T-helper 2 cell treated with Interferon-gamma antibody and Interleukin-4, amounts not matched to agents 100 ng/mL and 5 ng/mL, for 36 hours (primary cell): ENCODE data around the gene CAPN2. TPM values are rescaled to one million over a fixed set of nuclear protein-coding genes. Genes with fewer than 3 reads are reported as not detected.

Experiments
- intact Hi-C: fragments of 100-400 bp; cut with micrococcal nuclease; formaldehyde crosslinking; loops from one replicate; pipeline ENCODE4 v1.15.1; 2023
- total RNA-seq: library from RNA; stranded (reverse); gene quantifications from 2 replicates; pipeline ENCODE4 v1.2.3, GENCODE V29; 2022

The CAPN2 gene
- total RNA-seq, 1 donor from 2014 or later: 187 TPM

DNA sequence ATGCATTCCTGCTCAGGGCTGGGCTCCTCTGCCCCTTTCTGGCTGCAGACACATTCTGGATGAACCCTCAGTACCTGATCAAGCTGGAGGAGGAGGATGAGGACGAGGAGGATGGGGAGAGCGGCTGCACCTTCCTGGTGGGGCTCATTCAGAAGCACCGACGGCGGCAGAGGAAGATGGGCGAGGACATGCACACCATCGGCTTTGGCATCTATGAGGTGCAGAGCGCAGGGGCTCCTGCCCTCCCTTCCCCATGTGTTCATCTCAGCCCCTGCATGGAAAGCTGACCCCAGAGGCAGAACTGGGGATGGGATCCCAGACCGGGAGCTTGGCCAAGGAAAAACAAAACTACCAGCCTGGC is 43.1 kb downstream of the CAPN2 start:
- intact Hi-C loops: no loop called here

DNA sequence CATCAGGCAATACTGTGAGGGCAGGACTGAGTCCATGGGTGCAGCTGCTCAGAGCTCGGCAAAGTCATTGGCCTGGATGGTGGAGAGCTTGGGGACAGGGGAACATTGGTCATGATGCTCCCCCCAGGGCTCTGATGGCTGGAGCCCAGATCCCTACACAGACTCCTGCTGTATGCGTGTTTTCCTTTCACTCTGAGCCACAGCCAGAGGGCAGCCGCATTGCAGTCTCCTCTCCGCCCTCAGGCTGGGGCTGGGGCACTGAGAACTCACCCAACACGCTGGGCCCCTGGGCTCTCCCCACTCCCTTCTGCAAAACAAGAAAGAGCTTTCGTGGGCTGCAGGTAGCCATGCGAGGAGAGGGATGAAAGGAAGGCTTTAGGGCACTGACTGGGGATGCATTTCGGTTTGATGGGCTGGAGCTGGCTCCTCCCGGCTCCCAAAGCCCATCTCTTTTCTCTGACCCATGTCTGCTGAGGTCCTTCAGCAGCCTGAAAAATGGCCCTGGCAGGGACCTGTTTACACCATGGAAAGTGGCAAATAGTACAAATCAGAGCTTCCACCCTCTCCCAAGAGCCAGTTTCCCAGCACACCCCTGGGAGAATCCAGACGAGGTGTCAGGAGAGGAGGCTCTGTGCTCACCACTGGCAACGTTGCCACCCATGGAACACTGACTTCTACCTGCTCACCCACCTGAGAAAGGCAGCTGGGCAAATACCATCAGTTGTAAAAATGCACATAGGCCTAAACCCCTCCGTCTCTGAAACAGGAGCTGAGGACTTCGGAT is 43.8 kb downstream of the CAPN2 start:
- intact Hi-C loops: no loop called here

DNA sequence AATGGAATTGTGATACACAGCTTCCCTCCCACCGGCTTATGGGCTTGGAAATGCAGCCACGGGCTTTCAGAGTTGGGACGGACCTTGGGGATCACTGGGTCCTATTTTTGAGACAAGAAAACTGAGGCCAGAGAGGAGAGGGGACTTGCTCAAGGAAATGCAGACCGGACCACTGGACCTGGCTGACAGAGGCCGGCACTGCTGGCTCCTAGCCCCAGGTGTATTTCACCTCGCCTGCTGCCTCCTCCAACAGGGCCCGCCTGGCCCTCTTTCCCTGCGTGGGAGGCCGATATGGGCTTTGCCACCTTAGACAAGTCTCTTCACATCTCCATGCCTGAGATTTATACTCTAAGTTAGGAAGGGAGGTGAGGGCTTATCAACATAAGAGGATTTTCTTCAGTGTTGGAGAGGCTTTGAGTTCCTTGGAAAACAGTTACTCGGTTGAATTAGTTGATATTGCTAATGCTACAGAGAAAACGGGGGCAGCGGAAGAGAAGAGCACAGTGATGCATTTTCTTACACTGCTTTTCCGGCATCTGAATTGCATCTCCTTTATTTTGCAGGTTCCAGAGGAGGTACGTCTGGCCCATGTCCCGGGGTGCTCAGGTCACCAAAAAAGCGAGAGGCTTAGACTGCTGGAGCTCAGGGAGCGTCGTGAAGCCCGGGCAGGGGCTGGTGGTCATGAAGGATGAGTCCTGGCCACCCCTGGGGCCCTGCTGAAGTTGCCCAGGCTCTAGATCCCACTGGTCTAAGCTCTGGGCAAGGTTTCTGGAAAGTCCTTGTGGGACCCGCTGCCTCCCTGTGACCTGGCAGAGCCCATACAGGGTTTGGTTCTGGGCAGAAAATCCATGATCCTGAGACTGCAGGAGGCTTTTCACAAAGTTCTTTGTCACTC is 44.7 kb downstream of the CAPN2 start:
- intact Hi-C loops: no loop called here

DNA sequence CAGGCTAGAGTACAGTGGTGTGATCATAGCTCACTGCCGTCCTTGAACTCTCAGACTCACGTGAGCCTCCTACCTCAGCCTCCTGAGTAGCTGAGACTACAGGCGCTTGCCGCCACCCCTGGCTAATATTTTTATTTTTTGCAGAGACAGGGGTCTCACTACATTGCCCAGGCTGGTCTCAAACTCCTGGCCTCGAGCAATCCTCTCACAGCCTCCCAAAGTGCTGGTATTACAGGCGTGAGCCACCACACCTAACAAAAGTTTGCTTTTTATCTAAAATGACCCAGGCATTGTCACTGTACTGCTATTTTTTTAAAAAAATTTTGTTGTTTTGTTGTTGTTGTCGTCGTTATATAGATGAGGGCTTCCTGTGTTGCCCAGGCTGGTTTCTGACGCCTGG is 46.4 kb downstream of the CAPN2 start:
- intact Hi-C loops: no loop called here

DNA sequence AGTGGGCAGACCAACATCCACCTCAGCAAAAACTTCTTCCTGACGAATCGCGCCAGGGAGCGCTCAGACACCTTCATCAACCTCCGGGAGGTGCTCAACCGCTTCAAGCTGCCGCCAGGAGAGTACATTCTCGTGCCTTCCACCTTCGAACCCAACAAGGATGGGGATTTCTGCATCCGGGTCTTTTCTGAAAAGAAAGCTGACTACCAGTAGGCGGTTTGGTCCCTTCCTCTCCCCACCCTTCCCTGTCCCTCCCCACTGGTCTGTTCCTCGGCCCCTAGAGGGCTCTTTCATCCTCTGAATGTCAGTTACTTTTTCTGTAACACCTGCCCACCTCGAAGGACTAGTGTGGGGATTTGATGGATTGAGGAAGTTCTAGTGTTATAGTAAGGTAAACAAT is 46.9 kb downstream of the CAPN2 start:
- intact Hi-C loops: no loop called here

DNA sequence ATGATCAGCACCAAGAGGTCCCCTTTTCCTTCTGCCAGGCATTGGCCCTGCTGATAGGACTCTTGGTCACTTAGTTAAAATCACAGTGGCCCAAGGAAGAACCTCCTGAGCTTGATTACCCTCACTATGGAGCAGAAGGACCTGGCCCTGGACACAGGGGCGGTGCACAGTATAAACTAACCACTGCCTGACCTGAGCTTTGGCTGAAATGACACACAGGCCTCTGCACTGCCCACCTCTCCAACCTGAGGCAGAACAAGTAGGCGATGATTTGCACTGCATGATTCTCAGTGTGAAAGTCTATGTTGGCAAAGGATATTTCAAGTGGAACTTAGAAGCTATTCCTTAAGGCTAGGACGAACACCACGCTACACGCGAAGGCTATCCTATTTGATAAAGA is 48.5 kb downstream of the CAPN2 start:
- intact Hi-C loops: no loop called here

DNA sequence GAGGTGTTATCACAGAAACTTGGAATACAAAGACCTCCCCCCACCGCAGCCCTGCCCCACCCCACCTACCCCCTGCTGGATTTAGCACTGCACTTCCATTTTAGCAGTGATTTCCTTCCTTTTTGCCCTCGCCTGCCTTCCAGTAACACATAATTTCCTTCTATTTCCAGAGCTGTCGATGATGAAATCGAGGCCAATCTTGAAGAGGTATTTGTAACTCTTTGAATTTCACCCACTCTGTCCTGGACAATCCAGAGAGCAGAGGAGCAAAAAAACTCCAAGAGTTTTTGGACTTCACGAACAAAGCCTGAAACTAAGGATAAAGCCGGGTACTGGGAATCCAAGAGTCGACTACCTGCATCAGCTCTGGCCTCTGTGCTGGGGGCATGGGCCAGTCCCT is 49.1 kb downstream of the CAPN2 start:
- intact Hi-C loops: no loop called here

DNA sequence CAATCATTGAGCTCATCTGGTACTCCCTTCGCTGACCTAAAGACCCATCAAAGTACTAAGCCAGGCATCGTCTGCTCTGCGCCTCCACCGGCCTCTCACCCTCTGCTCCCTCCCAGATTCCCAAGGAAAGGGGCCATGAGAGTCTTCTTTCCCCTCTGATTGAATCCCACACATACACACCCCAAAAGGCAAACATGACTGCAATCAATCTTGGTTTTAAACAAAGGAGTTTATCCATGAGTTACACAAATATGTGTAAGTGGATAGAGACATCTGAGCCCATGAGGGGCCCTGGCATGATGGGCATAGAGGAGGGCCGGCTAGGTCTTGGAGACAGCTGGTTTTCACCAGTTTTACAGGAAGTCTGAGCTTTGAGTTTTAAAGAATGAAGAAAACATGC is 50.9 kb downstream of the CAPN2 start:
- intact Hi-C loops: no loop called here

DNA sequence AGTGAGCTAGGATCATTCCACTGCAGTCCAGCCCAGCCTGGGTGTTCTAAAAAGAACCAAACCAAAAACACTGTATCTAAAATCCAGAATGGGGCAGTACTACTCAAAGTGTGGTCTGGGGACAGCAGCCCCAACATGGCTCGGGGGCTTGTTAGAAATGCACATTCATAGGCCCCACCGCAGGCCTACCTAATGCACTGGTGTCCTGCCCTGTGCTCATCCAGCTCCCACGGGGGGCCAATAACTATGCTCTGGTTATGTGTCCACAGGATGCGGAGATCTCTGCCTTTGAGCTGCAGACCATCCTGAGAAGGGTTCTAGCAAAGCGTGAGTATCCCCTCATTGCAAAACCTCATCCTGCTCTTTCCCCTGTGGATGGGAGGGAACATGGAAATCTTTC is 51.5 kb downstream of the CAPN2 start:
- intact Hi-C loops: no loop called here

DNA sequence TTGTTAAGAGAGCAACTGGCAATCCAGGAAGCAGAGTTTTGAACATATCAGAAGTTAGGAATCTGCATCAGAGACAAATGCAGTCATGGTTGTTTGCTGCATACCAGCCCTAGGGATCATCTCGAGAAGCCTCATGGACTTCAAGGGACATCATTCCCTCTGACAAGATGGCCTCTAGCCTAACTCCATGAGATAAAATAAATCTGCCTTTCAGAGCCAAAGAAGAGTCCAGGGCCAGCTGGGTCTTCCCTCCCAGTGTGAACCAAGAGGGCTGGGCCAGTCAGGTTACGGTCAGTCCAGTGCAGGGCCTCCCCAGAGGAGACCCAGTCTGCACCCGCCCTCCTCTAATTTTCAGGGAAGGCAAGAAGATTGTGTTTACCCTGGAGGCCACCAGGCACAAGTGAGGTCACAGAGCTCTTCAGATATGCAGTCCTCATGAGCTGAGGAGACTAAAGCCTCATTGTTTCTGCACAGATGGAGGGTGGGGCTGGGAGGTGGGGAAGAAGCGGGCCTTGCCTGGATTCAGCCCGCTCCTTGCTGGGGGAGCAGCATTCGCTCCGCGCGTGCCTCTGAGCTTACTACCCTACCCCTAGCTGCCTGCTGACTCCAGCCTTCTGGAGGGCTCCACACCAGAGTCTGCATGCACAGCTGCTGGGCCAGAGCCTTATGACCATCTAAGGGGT is 52.8 kb downstream of the CAPN2 start:
- intact Hi-C loops: no loop called here

DNA sequence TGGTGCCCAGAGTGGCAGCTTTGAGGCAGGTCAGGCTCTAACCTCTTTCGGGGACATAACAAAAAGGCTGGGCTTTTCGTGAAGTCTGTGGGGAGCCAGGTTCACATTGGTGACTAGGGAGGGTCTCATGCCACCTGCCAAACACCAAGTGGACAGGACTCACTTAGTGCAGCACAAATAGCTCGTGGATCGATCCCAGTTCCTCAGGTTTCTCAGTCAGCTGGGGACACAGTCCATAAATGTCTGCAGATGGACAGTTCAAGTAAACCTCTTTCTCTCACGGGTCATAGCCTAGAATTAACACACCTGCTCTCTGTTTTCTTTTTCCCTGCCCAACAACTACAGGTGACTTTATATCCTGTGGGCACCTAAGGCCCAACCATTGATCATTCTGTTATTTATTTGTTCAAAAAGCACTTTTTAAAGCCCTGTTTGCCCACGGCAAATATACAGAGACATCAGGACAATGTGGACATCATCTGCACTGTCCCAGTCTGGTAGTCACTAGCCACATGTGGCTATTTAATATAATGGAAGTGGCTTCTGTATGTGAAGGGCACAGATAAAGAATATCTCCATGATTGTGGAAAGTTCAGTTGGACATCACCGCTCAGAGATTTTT is 53.5 kb downstream of the CAPN2 start:
- intact Hi-C loops: no loop called here

DNA sequence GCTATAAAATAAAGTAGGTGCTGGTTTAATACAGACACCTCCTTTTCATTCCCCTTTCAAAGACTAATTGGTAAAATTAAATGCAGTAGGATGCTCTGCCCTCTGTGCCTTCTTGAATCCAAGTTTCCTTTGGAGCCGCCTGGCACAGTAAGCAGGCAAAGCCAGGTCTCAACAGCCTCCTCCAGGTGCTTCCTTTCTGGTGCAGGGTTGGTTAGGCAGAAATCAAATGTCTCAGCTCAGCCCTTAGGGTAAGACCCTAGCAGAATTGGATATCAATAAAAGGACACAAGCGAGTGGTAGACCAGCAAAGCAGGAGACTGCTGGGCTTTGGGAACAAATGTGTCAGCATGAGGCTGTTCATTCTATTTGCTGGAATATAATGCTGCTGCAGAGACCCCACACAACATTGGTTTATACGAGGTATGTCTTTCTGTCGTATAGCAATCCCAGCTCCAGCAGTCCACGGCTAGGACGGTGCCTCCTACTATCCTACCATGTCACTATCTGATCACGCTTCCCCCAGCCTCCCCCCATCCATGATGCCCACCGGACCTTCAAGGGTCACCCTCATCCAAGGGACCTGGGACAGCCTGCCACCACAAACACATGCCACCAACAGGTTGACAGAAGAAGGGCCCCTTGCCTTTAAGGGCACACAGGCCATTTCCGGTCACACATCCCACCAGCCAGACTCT is 58.4 kb downstream of the CAPN2 start:
- intact Hi-C loops: no loop called here

DNA sequence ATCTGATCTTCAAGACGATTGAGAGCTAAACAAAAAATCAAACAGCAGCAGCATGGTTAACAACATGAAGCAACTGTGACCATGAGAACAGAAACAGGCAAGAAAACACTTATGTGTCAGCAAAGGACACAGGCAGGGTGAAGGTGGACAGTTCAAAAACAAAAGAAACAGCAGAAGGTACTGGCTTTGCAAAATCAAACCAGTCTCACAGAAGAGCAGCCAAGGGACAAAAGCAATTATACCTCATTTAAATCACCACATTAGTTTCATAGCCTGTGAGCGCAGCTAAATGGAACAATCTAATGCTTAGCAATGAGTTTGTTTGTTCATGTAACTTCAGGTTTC is 59.1 kb downstream of the CAPN2 start:
- intact Hi-C loops: no loop called here

DNA sequence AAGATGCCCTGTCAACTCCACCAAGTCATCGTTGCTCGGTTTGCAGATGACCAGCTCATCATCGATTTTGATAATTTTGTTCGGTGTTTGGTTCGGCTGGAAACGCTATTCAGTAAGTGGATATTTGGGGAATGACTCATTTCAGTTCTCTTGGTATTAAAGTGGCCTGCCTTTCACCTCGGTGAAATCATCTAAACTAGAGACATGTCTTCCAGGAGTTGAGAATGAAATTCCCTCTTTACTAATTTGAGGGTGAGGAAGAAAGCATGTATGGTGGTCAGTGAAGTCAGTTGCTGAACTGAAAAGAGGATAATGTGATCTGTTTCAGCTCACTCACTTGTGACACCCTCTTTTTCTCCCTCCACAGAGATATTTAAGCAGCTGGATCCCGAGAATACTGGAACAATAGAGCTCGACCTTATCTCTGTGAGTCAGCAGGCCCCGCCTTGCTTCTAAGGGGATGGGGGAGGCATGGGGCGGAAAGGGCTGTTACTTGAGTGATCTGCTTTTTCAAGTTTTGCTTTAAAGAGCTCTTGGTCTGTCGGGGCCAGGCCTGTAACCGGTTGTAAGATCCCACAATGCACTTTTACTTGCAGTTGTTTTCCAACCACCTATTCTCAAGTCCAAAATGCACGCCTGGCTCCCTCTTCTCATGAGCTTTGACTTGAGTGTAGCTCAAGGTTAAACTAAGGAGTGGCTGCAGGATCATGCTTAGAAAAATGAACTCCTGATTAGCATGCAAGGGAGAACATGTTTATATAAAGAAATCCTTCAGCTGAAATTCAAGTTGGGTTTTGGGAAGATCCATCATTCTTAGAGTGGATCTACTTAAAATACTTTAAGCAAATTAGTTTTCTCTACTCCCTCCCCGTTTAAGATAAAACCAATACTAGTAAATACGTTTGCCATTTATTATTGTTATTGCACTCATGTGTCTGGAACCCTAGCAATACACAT is 59.8 kb downstream of the CAPN2 start:
- intact Hi-C loops: no loop called here

DNA sequence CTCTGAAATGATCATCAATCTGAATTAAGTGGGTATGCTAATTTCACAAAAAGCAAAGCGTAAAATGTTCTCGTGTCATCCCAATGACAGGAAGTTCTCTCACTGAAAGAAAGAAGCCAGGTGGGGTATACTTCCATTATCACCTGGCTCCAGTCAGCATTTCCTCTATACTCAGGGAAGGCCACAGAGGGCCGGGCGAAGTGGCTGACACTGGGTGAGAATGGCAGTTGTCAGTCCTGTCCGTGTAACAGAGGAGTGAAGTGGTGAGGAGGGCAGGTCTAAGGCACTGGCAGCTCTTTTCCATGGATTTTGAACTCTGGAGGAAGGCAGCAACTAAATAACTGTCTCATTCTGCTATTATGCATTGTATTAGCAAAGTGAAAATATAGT is 60.4 kb downstream of the CAPN2 start:
- intact Hi-C loops: no loop called here

DNA sequence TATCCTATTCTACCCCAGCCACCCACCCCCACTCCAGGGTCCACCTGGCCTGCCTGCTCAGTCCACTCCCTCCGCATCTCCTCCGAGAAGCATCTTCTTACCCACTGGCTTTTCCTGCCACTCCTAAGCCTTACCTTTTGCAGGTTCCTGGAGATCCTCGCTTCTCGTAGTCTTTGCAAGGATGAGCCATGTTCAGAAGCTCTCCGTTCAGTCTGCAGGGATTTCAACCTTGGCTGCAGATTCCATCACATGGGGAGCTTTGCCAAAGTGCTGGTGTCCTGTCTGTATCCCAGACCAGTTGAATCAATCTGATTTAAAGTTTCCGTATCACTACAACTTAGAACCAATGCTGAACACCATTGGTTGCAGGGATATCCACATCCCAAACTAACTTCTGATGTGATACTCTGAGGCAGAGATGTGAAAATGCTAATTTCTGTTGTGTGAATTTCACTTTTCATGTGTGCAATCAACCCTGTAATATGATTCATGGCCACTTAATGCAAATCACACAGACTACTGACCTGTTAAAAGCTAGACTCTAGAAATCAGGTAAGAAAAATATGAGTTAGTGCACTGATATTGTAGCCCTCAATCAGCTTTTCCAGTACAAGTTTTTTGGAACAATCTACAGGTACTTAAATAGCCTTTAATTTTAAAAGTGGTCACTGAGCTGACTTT is 61.9 kb downstream of the CAPN2 start:
- intact Hi-C loops: no loop called here

DNA sequence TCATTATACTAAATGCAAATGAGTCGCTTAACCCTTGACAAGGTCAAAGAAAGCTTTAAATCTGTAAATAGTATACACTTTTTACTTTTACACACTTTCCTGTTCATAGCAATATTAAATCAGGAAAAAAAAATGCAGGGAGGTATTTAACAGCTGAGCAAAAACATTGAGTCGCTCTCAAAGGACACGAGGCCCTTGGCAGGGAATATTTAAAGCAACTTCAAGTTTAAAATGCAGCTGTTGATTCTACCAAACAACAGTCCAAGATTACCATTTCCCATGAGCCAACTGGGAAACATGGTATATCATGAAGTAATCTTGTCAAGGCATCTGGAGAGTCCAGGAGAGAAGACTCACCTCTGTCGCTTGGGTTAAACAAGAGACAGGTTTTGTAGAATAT is 62.7 kb downstream of the CAPN2 start:
- intact Hi-C loops: no loop called here

DNA sequence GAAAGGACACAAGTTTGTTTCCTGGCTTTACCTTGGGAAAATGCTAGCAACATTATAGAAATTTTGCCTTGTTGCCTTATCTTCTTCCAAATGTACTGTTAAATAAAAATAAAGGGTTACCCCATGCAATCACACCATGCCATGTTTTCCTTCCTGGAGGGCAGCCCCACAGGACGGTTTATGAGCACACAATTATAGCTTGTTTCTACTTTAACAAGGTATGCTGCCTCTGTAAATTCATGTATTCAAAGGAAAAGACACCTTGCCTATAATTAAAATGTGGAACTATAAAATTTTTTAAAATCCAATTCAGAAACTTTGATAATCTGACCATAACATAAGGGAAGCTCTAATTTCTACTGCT is 63.4 kb downstream of the CAPN2 start:
- intact Hi-C loops: no loop called here

DNA sequence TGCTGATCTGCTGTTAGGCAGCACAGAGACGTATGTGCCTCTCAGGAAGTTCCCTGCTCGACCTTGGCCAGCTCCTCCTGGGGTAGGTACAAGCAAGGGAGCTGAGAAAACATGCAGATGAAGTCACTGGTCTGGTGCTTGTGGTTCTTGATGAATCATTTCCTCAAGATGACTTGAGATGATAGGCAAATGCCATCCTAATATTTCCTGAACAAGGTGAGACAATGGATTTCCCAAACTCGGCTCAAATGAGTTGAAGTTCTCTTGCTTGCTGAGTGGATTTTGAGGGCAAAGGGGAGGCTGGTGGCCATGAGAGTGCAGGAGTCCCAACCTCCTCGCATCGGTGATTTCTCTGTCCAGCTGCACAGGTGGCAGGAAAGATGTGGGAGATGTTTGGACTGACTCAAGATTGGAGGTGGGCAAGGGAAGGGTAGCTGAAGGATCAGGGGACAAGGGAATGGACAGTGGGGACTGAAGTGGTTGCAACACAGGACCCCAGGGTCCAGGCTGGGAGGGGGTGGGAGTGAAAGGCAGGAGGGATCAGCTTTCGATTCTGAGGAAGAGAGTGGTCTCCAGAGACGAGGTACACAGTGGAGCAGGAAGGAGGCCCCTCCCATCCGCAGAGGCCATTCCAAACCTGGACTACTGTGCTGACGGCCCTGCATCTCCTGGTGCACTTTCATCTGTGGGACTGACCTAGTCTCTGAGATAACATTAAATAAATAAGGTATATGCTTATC is 63.9 kb downstream of the CAPN2 start:
- intact Hi-C loops: no loop called here
